IMR-90 (cell line): Measurements from ENCODE around the gene MRPL33.

Experiments
- CHD1 ChIP-seq: IDR thresholded peaks from 2 replicates; pipeline ENCODE4 v1.6.1; 2012; ENCODE audit warnings: low read depth, low read length, improper control_type of control experiment
- CTCF ChIP-seq: conservative IDR thresholded peaks from 2 replicates; pipeline ENCODE4 v1.5.1; 2012; ENCODE audit warnings: mild to moderate bottlenecking, low read depth, low read length, improper control_type of control experiment
- ELK1 ChIP-seq: fragments of 150-350 bp; IDR thresholded peaks from 2 replicates; pipeline ENCODE4 v1.6.1; 2016; ENCODE audit warnings: low read depth, mild to moderate bottlenecking, low read length, moderate library complexity, borderline replicate concordance
- MAZ ChIP-seq: IDR thresholded peaks from 2 replicates; pipeline ENCODE4 v1.6.1; 2012; ENCODE audit warnings: low read depth, mild to moderate bottlenecking, low read length, improper control_type of control experiment, moderate library complexity, borderline replicate concordance
- MXI1 ChIP-seq: IDR thresholded peaks from 2 replicates; pipeline ENCODE4 v1.6.1; 2012; ENCODE audit warnings: low read depth, mild to moderate bottlenecking, low read length, moderate library complexity, borderline replicate concordance
- POLR2A ChIP-seq: IDR thresholded peaks from 2 replicates; pipeline ENCODE4 v1.6.1; 2012; ENCODE audit warnings: mild to moderate bottlenecking, low read depth, low read length
- RAD21 ChIP-seq: IDR thresholded peaks from 2 replicates; pipeline ENCODE4 v1.6.1; 2012; ENCODE audit warnings: low read length, improper control_type of control experiment
- RCOR1 ChIP-seq: IDR thresholded peaks from 2 replicates; pipeline ENCODE4 v1.6.1; 2012; ENCODE audit warnings: mild to moderate bottlenecking, low read length, improper control_type of control experiment; ENCODE audit not compliant: insufficient replicate concordance
- RFX5 ChIP-seq: IDR thresholded peaks from 2 replicates; pipeline ENCODE4 v1.8.0; 2012; ENCODE audit warnings: low read depth, mild to moderate bottlenecking, low read length, moderate library complexity
- SMC3 ChIP-seq: fragments of 150-350 bp; IDR thresholded peaks from 2 replicates; pipeline ENCODE4 v1.6.1; 2016; ENCODE audit warnings: low read depth, mild to moderate bottlenecking, antibody characterized with exemption, low read length, moderate library complexity
- USF2 ChIP-seq: fragments of 150-350 bp; IDR thresholded peaks from 2 replicates; pipeline ENCODE4 v1.6.1; 2017; ENCODE audit warnings: mild to moderate bottlenecking, antibody characterized with exemption, low read length, low read depth

- TF ChIP-seq CTCF = no peak
- no peak for TF ChIP-seq RAD21
- TF ChIP-seq POLR2A = no peak
- no peak for TF ChIP-seq MAZ
- no peak for TF ChIP-seq RCOR1
- TF ChIP-seq ELK1 = no peak
- TF ChIP-seq RFX5 = no peak
- no peak for TF ChIP-seq MXI1
- no peak for TF ChIP-seq USF2
- no peak for TF ChIP-seq SMC3
- no peak for TF ChIP-seq CHD1
These were observed 52.9 kb downstream of the MRPL33 start for GRCh38 chr2:27824401-27824800.
